ENCODE results near the gene DIP2B. TPM values are rescaled to one million over a fixed set of nuclear protein-coding genes. Genes with fewer than 3 reads are reported as not detected.
"Not testable (repeated sequence)": the region's sequence is repeated elsewhere in the genome, so short reads cannot be mapped to it uniquely, and the experiment has no call there.

DIP2B gene
- total RNA-seq, 1 donor from 2014 or later = 21.1 TPM

DNA sequence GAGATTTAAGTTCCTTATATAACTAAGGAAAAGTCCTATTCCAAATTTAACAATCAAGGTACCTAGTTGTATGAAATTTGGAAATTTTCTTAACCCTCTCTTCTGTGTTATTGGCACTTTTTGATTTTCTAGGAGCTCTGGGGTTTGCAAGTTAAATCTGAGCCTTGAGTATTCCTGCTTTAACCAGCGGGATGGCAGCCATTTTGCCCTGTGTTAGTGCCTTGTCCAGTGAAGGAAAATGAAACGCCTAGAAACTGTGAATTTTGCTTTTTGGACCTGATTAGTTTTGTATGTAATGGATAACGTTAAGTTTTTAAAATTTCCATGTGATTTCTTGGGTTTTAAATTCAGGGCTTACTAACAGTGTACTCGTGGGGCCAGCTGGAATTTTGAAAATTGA is 45.1 kb downstream of the DIP2B start:
- TF ChIP-seq CTCF (IDR thresholded peaks at IDR 0.05; ENCODE audit: insufficient read depth, low read length, severe bottlenecking) = no peak
- no peak for FAIRE-seq

DNA sequence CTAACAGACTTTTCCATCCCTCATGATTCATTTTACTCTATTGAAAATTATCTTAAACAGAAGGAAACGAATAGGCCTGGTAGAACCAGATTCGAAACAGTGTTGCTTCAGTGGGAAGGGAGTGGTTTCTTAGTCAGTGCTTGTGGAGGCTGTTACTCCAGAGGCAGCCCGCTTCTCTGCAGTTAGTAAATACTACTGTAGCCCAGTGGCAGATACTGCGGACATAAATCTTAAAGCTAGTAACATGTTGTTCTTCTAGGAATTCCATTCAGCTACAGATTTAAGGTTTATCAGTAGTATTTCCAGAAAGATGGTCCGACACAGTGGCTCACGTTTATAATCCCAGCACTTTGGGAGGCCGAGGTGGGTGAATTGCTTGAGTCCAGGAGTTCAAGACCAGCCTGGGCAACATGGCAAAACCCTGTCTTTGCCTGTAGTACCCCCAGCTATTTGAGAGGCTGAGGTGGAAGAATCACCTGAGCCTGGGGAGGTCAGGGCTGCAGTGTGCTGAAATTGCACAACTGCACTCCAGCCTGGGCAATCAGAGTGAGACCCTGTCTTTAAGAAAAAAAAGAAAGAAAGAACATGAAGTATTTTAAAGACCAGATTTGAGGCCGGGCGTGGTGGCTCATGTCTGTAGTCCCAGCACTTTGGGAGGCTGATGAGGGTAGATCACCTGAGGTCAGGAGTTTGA is 45.9 kb downstream of the DIP2B start:
- no peaks in the 10 kb centered on the region for H3K36me3 ChIP-seq (ENCODE audit: control insufficient read depth, insufficient read depth, low read length)
- no peak for TF ChIP-seq CTCF (IDR thresholded peaks at IDR 0.05; ENCODE audit: insufficient read depth, low read length, severe bottlenecking)
- peak; percentile 78 for DNase-seq (ENCODE audit: low read depth)
- H3K4me3 ChIP-seq (ENCODE audit: low read depth, low read length) = no peak overlapping the region
- no peak for FAIRE-seq
- H3K27me3 ChIP-seq (ENCODE audit: control insufficient read depth, insufficient read depth, low read length) = no peaks in the 10 kb centered on the region

More for the DNA sequence above, 45.1 kb downstream of the DIP2B start:
- DNase-seq (ENCODE audit: low read depth) = no peak
- Histone ChIP-seq H3K4me3 (ENCODE audit: low read depth, low read length) (no peak overlapping the region), H3K36me3 (ENCODE audit: control insufficient read depth, insufficient read depth, low read length) (no peaks in the 10 kb centered on the region), H3K27me3 (ENCODE audit: control insufficient read depth, insufficient read depth, low read length) (no peaks in the 10 kb centered on the region)

DNA sequence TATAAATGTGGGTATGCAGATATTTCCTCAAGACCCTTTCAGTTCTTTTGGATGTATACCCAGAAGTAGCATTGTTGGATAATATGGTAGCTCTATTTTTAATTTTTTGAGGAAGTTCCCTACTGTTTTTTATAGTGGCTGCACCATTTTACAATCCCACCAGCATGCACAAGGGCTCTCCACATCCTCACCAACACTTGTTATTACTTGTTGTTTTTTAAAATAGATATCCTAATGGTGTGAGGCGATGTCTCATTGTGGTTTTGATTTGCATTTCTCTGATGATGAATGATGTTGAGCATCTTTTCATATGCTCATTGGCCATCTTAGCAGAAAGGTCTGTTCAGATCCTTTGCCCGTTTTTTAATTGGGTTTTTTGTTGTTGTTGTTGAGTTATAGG is 47.1 kb downstream of the DIP2B start:
- H3K36me3 ChIP-seq (ENCODE audit: control insufficient read depth, insufficient read depth, low read length) = no peaks in the 10 kb centered on the region
- H3K4me3 ChIP-seq (ENCODE audit: low read depth, low read length) = no peak overlapping the region
- DNase-seq (ENCODE audit: low read depth) = peak; percentile 62
- FAIRE-seq = no peak
- TF ChIP-seq CTCF (IDR thresholded peaks at IDR 0.05; ENCODE audit: insufficient read depth, low read length, severe bottlenecking) = no peak
- H3K27me3 ChIP-seq (ENCODE audit: control insufficient read depth, insufficient read depth, low read length) = no peaks in the 10 kb centered on the region

GRCh38 chr12:50554651-50555050 is 49.9 kb downstream of the DIP2B start:
- no peak for DNase-seq (ENCODE audit: low read depth)
- FAIRE-seq = no peak
- Histone ChIP-seq H3K27me3 (ENCODE audit: control insufficient read depth, insufficient read depth, low read length) (no peaks in the 10 kb centered on the region), H3K36me3 (ENCODE audit: control insufficient read depth, insufficient read depth, low read length) (no peaks in the 10 kb centered on the region), H3K4me3 (ENCODE audit: low read depth, low read length) (no peak overlapping the region)
- no peak for TF ChIP-seq CTCF (IDR thresholded peaks at IDR 0.05; ENCODE audit: insufficient read depth, low read length, severe bottlenecking)

DNA sequence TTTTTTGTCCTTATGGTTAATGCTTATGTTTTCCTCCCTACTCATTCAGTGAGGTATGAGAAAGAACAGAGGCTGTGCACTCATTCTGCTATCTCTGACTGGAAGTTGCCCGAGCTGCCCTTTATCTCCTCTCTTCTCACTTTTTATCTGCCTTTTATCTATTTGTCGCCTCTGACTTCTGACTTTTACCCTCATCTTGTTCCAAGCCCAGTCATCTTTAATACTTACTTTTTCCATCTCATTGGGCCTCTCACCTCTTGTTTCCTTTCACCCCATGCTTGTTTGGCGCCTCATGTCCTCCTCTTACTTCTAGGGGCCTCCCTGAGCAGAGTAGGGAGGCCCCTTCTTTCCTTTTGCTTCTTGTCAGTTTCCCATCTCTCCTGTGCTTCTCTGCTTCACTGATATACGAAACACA is 50.7 kb downstream of the DIP2B start:
- no peak for TF ChIP-seq CTCF (IDR thresholded peaks at IDR 0.05; ENCODE audit: insufficient read depth, low read length, severe bottlenecking)
- FAIRE-seq (no peak), DNase-seq (ENCODE audit: low read depth) (no peak)
- no peak overlapping the region for H3K4me3 ChIP-seq (ENCODE audit: low read depth, low read length)
- no peaks in the 10 kb centered on the region for H3K36me3 ChIP-seq (ENCODE audit: control insufficient read depth, insufficient read depth, low read length)
- H3K27me3 ChIP-seq (ENCODE audit: control insufficient read depth, insufficient read depth, low read length) = no peaks in the 10 kb centered on the region

- Histone ChIP-seq H3K36me3 (ENCODE audit: control insufficient read depth, insufficient read depth, low read length) (no peaks in the 10 kb centered on the region), H3K4me3 (ENCODE audit: low read depth, low read length) (no peak overlapping the region), H3K27me3 (ENCODE audit: control insufficient read depth, insufficient read depth, low read length) (no peaks in the 10 kb centered on the region)
- no peak for TF ChIP-seq CTCF (IDR thresholded peaks at IDR 0.05; ENCODE audit: insufficient read depth, low read length, severe bottlenecking)
- FAIRE-seq = no peak
- no peak for DNase-seq (ENCODE audit: low read depth)
Observed at GRCh38 chr12:50556273-50556672, 51.5 kb downstream of the DIP2B start.

DNA sequence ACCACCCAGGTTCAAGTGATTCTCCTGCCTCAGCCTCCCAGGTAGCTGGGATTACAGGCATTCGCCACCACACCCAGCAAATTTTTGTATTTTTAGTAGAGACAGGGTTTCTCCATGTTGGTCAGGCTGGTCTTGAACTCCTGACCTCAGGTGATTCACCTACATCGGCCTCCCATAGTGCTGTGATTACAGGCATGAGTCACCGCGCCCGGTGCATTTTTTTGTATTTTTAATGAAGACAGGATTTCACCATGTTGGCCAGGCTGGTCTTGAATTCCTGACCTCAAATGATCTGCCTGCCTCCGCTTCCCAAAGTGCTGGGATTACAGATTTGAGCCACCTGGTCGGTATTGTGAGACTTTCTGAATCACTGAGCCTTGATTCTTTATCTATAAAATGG is 52.0 kb downstream of the DIP2B start:
- peak; percentile 54 for DNase-seq (ENCODE audit: low read depth)
- not testable (repeated sequence) for H3K27me3 ChIP-seq (ENCODE audit: control insufficient read depth, insufficient read depth, low read length); H3K36me3 ChIP-seq (ENCODE audit: control insufficient read depth, insufficient read depth, low read length); FAIRE-seq; H3K4me3 ChIP-seq (ENCODE audit: low read depth, low read length)
